SK-N-SH treated with all-trans-retinoic acid at 6 μM for 48 hours (cell line): ENCODE measurements around the gene EVA1C.
"Not testable (repeated sequence)": the region's sequence is repeated elsewhere in the genome, so short reads cannot be mapped to it uniquely, and the experiment has no call there.

Source experiments
- ATAC-seq: fragments of 200-7000 bp; cut with Tn5 transposase; 3 replicates; pipeline ENCODE4 v1.9.1; 2020; ENCODE audit warnings: mild to moderate bottlenecking, moderate library complexity
- BACH2 ChIP-seq: fragments of 250-450 bp; sonication (Bioruptor Pico); IDR thresholded peaks from 2 replicates; pipeline ENCODE4 v1.9.0; 2021; ENCODE audit warnings: mild to moderate bottlenecking, borderline replicate concordance
- CSDC2 ChIP-seq: fragments of 250-450 bp; sonication (Bioruptor Pico); IDR thresholded peaks from 2 replicates; pipeline ENCODE4 v1.5.0; 2020; ENCODE audit warnings: mild to moderate bottlenecking, moderate library complexity
- ESRRG ChIP-seq: fragments of 250-450 bp; sonication (Bioruptor Pico); IDR thresholded peaks from 2 replicates; pipeline ENCODE4 v1.6.1; 2021; ENCODE audit warnings: mild to moderate bottlenecking
- GLIS3 ChIP-seq: fragments of 250-450 bp; sonication (Bioruptor Pico); IDR thresholded peaks from 2 replicates; pipeline ENCODE4 v1.5.0; 2020; ENCODE audit warnings: mild to moderate bottlenecking, moderate library complexity
- ISL1 ChIP-seq: fragments of 250-450 bp; sonication (Bioruptor Pico); IDR thresholded peaks from 2 replicates; pipeline ENCODE4 v2.1.2; 2022; ENCODE audit warnings: mild to moderate bottlenecking, moderate library complexity
- OSR1 ChIP-seq: fragments of 250-450 bp; sonication (Bioruptor Pico); IDR thresholded peaks from 2 replicates; pipeline ENCODE4 v1.8.0; 2022; ENCODE audit warnings: moderate library complexity, mild to moderate bottlenecking, inconsistent platforms
- PATZ1 ChIP-seq: fragments of 250-450 bp; sonication (Bioruptor Pico); IDR thresholded peaks from 2 replicates; pipeline ENCODE4 v1.8.0; 2020; ENCODE audit warnings: mild to moderate bottlenecking, moderate library complexity, borderline replicate concordance
- PPARA ChIP-seq: fragments of 250-450 bp; sonication (Bioruptor Pico); IDR thresholded peaks from 2 replicates; pipeline ENCODE4 v1.5.0; 2020; ENCODE audit warnings: mild to moderate bottlenecking, borderline replicate concordance
- SNAI2 ChIP-seq: fragments of 250-450 bp; sonication (Bioruptor Pico); IDR thresholded peaks from 2 replicates; pipeline ENCODE4 v1.5.0; 2020; ENCODE audit warnings: mild to moderate bottlenecking, moderate library complexity
- TCF4 ChIP-seq: fragments of 250-450 bp; sonication (Bioruptor Pico); IDR thresholded peaks from 2 replicates; pipeline ENCODE4 v1.8.0; 2021; ENCODE audit warnings: mild to moderate bottlenecking, moderate library complexity, borderline replicate concordance
- TOX ChIP-seq: fragments of 250-450 bp; sonication (Bioruptor Pico); IDR thresholded peaks from 2 replicates; pipeline ENCODE4 v1.8.0; 2021; ENCODE audit warnings: mild to moderate bottlenecking, moderate library complexity, borderline replicate concordance
- TSHZ2 ChIP-seq: fragments of 250-450 bp; sonication (Bioruptor Pico); IDR thresholded peaks from 2 replicates; pipeline ENCODE4 v1.5.0; 2020; ENCODE audit warnings: mild to moderate bottlenecking, moderate library complexity
- ZC3H10 ChIP-seq: fragments of 250-450 bp; sonication (Bioruptor Pico); IDR thresholded peaks from 2 replicates; pipeline ENCODE4 v1.5.1; 2021; ENCODE audit warnings: mild to moderate bottlenecking, moderate library complexity
- ZFP3 ChIP-seq: fragments of 250-450 bp; sonication (Bioruptor Pico); IDR thresholded peaks from 2 replicates; pipeline ENCODE4 v1.5.0; 2020; ENCODE audit warnings: mild to moderate bottlenecking, moderate library complexity
- ZFP30 ChIP-seq: fragments of 450-650 bp; formaldehyde crosslinking; IDR thresholded peaks from 2 replicates; pipeline ENCODE4 v1.5.0; 2022; ENCODE audit warnings: mild to moderate bottlenecking, moderate library complexity
- ZNF8 ChIP-seq: fragments of 450-650 bp; formaldehyde crosslinking; IDR thresholded peaks from 2 replicates; pipeline ENCODE4 v1.5.0; 2020; ENCODE audit warnings: mild to moderate bottlenecking, moderate library complexity
- TF ChIP-seq, protein P1 (sequence below): fragments of 250-450 bp; sonication (Bioruptor Pico); IDR thresholded peaks from 2 replicates; pipeline ENCODE4 v1.5.1; 2021; ENCODE audit warnings: mild to moderate bottlenecking, moderate library complexity
- TF ChIP-seq, protein P2 (sequence below): fragments of 250-450 bp; sonication (Bioruptor Pico); IDR thresholded peaks from 2 replicates; pipeline ENCODE4 v1.5.1; 2020; ENCODE audit warnings: low read depth, mild to moderate bottlenecking, moderate library complexity

Gene EVA1C

DNA sequence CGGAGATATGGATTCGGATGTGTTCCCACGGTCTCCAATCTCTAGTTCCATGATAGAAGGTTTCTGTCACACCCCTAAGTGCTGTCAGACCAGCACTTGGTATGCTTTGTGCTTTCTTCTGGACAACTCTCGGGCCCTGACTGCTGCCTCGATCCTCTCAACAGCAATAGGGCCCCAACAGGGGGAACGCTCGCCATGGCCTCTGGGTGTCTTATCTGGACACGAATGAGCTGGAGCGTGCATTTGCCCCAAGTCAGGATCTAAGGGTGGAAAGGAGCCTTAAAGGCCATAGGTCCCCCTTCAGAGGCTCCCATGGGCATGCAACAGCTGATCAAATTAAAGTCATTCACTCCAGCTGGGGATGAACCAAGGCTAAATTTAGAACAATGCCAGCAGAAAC lies 96.1 kb downstream of the EVA1C start:
- ATAC-seq = no peak
- TF ChIP-seq ESRRG (no peak), BACH2 (no peak), TCF4 (CRISPR knock-in tag) (no peak), TSHZ2 (CRISPR knock-in tag) (no peak), GLIS3 (no peak), PATZ1 (CRISPR knock-in tag) (no peak), ISL1 (CRISPR knock-in tag) (no peak), SNAI2 (CRISPR knock-in tag) (no peak), PPARA (CRISPR knock-in tag) (no peak), ZC3H10 (no peak), ZFP3 (CRISPR knock-in tag) (no peak)
- TF ChIP-seq, protein P1, sequence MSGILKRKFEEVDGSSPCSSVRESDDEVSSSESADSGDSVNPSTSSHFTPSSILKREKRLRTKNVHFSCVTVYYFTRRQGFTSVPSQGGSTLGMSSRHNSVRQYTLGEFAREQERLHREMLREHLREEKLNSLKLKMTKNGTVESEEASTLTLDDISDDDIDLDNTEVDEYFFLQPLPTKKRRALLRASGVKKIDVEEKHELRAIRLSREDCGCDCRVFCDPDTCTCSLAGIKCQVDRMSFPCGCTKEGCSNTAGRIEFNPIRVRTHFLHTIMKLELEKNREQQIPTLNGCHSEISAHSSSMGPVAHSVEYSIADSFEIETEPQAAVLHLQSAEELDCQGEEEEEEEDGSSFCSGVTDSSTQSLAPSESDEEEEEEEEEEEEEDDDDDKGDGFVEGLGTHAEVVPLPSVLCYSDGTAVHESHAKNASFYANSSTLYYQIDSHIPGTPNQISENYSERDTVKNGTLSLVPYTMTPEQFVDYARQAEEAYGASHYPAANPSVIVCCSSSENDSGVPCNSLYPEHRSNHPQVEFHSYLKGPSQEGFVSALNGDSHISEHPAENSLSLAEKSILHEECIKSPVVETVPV (CRISPR knock-in tag) = no peak

GRCh38 chr21:32508975-32509374 lies 96.5 kb downstream of the EVA1C start:
- not testable (repeated sequence) for ATAC-seq

DNA sequence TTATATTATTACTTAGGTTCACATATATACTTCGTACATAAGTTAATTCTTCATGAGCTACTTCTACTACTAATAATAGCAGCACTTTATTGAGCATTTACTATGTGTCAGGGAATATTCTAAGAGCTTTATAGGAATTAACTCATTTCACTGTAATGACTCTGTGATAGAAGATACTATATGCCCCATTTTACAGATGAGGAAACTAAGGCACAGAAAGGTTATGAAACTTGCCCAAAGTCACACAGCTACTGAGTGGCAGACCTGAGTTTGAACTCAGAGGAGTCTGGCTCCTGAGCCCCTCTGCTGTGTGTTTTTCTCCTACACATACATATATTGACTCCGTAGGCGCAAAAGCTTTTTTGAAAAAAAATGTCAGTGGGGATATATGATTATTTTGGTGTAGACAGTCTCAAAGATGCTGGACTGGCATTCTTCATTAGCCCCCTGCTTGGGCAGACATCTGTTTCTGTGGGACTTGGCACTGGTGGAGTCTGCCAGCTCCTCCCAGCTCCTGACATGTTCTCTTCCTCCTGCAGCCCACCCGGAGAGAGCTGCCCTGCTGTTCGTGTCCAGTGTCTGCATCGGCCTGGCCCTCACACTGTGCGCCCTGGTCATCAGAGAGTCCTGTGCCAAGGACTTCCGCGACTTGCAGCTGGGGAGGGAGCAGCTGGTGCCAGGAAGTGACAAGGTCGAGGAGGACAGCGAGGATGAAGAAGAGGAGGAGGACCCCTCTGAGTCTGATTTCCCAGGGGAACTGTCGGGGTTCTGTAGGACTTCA lies 102.0 kb downstream of the EVA1C start:
- TF ChIP-seq TOX (CRISPR knock-in tag) (no peak), CSDC2 (CRISPR knock-in tag) (no peak), OSR1 (CRISPR knock-in tag) (no peak), ZFP3 (CRISPR knock-in tag) (no peak), SNAI2 (CRISPR knock-in tag) (no peak)
- TF ChIP-seq, protein P2, sequence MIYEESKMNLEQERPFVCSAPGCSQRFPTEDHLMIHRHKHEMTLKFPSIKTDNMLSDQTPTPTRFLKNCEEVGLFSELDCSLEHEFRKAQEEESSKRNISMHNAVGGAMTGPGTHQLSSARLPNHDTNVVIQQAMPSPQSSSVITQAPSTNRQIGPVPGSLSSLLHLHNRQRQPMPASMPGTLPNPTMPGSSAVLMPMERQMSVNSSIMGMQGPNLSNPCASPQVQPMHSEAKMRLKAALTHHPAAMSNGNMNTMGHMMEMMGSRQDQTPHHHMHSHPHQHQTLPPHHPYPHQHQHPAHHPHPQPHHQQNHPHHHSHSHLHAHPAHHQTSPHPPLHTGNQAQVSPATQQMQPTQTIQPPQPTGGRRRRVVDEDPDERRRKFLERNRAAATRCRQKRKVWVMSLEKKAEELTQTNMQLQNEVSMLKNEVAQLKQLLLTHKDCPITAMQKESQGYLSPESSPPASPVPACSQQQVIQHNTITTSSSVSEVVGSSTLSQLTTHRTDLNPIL (CRISPR knock-in tag) = no peak
- TF ChIP-seq, all 23 proteins: peak for 0

GRCh38 chr21:32515874-32516273 lies 103.4 kb downstream of the EVA1C start:
- TF ChIP-seq ZNF8 (CRISPR knock-in tag) (no peak), ZC3H10 (no peak), ZFP30 (CRISPR knock-in tag) (no peak), GLIS3 (no peak), TSHZ2 (CRISPR knock-in tag) (no peak), PPARA (CRISPR knock-in tag) (no peak)
- no peak; the same call in 2 of the 3 replicates for ATAC-seq

More for the DNA sequence above, 102.0 kb downstream of the EVA1C start:
- ATAC-seq = no peak
